ENCODE results near the gene GRPEL2. TPM values are rescaled to one million over a fixed set of nuclear protein-coding genes. Genes with fewer than 3 reads are reported as not detected.

GRPEL2 gene
- polyA plus RNA-seq, 1 experiment: 21.6 TPM

- ChIA-PET CTCF (interaction anchor here (1.8 kb wide), 1 partner anchor 9 kb away, joined by 6 read pairs; no protein-coding TSS in a partner anchor), POLR2A (no interaction called here)
- no peak overlapping the region for H3K4me3 ChIP-seq (ENCODE audit: low read depth, low read length)
- DNase-seq (ENCODE audit: low read depth, low spot score): no peak
- TF ChIP-seq CTCF (IDR thresholded peaks at IDR 0.05; ENCODE audit: low read depth, low read length): no peak
- no peaks in the 10 kb centered on the region for H3K27me3 ChIP-seq (ENCODE audit: control insufficient read depth, insufficient read depth, low read length)
- no peak overlapping the region for H3K27ac ChIP-seq (ENCODE audit: low read depth, low read length)
- no peaks in the 10 kb centered on the region; the same call in 1 of the 2 replicates for H3K9me3 ChIP-seq (ENCODE audit: control insufficient read depth, insufficient read depth, low read length)
These were observed 17.2 kb downstream of the GRPEL2 start for GRCh38 chr5:149362541-149362940.

GRCh38 chr5:149363358-149363757, 18.1 kb downstream of the GRPEL2 start:
- POLR2A ChIA-PET: interaction anchor here (1.1 kb wide), 1 partner anchor 59 kb away, joined by 3 read pairs; no protein-coding TSS in a partner anchor
- CTCF ChIA-PET: interaction anchor here (1.8 kb wide), 1 partner anchor 8 kb away, joined by 6 read pairs; no protein-coding TSS in a partner anchor
- no peak overlapping the region for H3K4me3 ChIP-seq (ENCODE audit: low read depth, low read length)
- no peak for DNase-seq (ENCODE audit: low read depth, low spot score)
- no peak for TF ChIP-seq CTCF (IDR thresholded peaks at IDR 0.05; ENCODE audit: low read depth, low read length)
- no peaks in the 10 kb centered on the region for H3K27me3 ChIP-seq (ENCODE audit: control insufficient read depth, insufficient read depth, low read length)
- no peak overlapping the region for H3K27ac ChIP-seq (ENCODE audit: low read depth, low read length)
- no peaks in the 10 kb centered on the region for H3K9me3 ChIP-seq (ENCODE audit: control insufficient read depth, insufficient read depth, low read length)

- no peak overlapping the region for H3K4me3 ChIP-seq (ENCODE audit: low read depth, low read length)
- H3K27me3 ChIP-seq (ENCODE audit: control insufficient read depth, insufficient read depth, low read length): no peaks in the 10 kb centered on the region
- ChIA-PET CTCF (interaction anchor here (1.1 to 1.8 kb wide), 2 partner anchors 8 to 202 kb away, joined by 4 to 6 read pairs; no protein-coding TSS in a partner anchor), POLR2A (interaction anchor here (1.1 kb wide), 1 partner anchor 59 kb away, joined by 3 read pairs; no protein-coding TSS in a partner anchor)
- H3K27ac ChIP-seq (ENCODE audit: low read depth, low read length): no peak overlapping the region
- DNase-seq (ENCODE audit: low read depth, low spot score): no peak
- TF ChIP-seq CTCF (IDR thresholded peaks at IDR 0.05; ENCODE audit: low read depth, low read length): no peak
- H3K9me3 ChIP-seq (ENCODE audit: control insufficient read depth, insufficient read depth, low read length): no peaks in the 10 kb centered on the region
These were observed 18.6 kb downstream of the GRPEL2 start for GRCh38 chr5:149363936-149364335.

GRCh38 chr5:149364719-149365118, 19.4 kb downstream of the GRPEL2 start:
- POLR2A ChIA-PET: interaction anchor here (1.1 kb wide), 1 partner anchor 58 kb away, joined by 3 read pairs; no protein-coding TSS in a partner anchor
- H3K4me3 ChIP-seq (ENCODE audit: low read depth, low read length): no peak overlapping the region
- H3K27ac ChIP-seq (ENCODE audit: low read depth, low read length): no peak overlapping the region
- DNase-seq (ENCODE audit: low read depth, low spot score): no peak
- H3K9me3 ChIP-seq (ENCODE audit: control insufficient read depth, insufficient read depth, low read length): no peaks in the 10 kb centered on the region
- CTCF ChIA-PET: interaction anchor here (1.1 to 5.5 kb wide), 2 partner anchors 69 to 201 kb away, joined by 4 to 81 read pairs; no protein-coding TSS in a partner anchor
- no peak for TF ChIP-seq CTCF (IDR thresholded peaks at IDR 0.05; ENCODE audit: low read depth, low read length)
- H3K27me3 ChIP-seq (ENCODE audit: control insufficient read depth, insufficient read depth, low read length): no peaks in the 10 kb centered on the region

- CTCF ChIA-PET: interaction anchor here (2.5 to 7.2 kb wide), 3 partner anchors 48 to 100 kb away, joined by 11 to 90 read pairs (median 81); no protein-coding TSS in a partner anchor
- no peak for TF ChIP-seq CTCF (IDR thresholded peaks at IDR 0.05; ENCODE audit: low read depth, low read length)
- H3K27me3 ChIP-seq (ENCODE audit: control insufficient read depth, insufficient read depth, low read length): no peaks in the 10 kb centered on the region
- no peak overlapping the region for H3K27ac ChIP-seq (ENCODE audit: low read depth, low read length)
- no peak overlapping the region for H3K4me3 ChIP-seq (ENCODE audit: low read depth, low read length)
- POLR2A ChIA-PET: interaction anchor here (3.6 kb wide), 1 partner anchor 68 kb away, joined by 31 read pairs; no protein-coding TSS in a partner anchor
- no peaks in the 10 kb centered on the region for H3K9me3 ChIP-seq (ENCODE audit: control insufficient read depth, insufficient read depth, low read length)
- no peak for DNase-seq (ENCODE audit: low read depth, low spot score)
These were observed 20.1 kb downstream of the GRPEL2 start for GRCh38 chr5:149365418-149365817.

Measured in AG04450 (cell line).